Ishikawa (cell line): Measurements from ENCODE around the gene SCGB1C2.

Source experiments
- CEBPB ChIP-seq: IDR thresholded peaks from 2 replicates; pipeline ENCODE4 v1.6.1; 2012
- CREB1 ChIP-seq: IDR thresholded peaks from 2 replicates; pipeline ENCODE4 v1.6.1; 2012; ENCODE audit warnings: low read depth
- EGR1 ChIP-seq: IDR thresholded peaks from 2 replicates; pipeline ENCODE4 v1.6.1; 2012
- FOXM1 ChIP-seq: IDR thresholded peaks from 2 replicates; pipeline ENCODE4 v1.6.1; 2012; ENCODE audit warnings: low read depth, borderline replicate concordance
- NFIC ChIP-seq: IDR thresholded peaks from 2 replicates; pipeline ENCODE4 v1.6.1; 2012
- RAD21 ChIP-seq: IDR thresholded peaks from 2 replicates; pipeline ENCODE4 v1.6.1; 2012; ENCODE audit warnings: low read depth
- TAF1 ChIP-seq: IDR thresholded peaks from 2 replicates; pipeline ENCODE4 v1.6.1; 2012; ENCODE audit warnings: low read depth, mild to moderate bottlenecking
- TCF12 ChIP-seq: IDR thresholded peaks from 2 replicates; pipeline ENCODE4 v1.6.1; 2012; ENCODE audit warnings: low read depth
- TEAD4 ChIP-seq: IDR thresholded peaks from 2 replicates; pipeline ENCODE4 v1.6.1; 2012
- YY1 ChIP-seq: IDR thresholded peaks from 2 replicates; pipeline ENCODE4 v1.6.1; 2012; ENCODE audit warnings: low read depth
- ZBTB7A ChIP-seq: IDR thresholded peaks from 2 replicates; pipeline ENCODE4 v1.6.1; 2012; ENCODE audit warnings: low read depth
- TF ChIP-seq, protein P1 (sequence below): IDR thresholded peaks from 2 replicates; pipeline ENCODE4 v1.6.1; 2012; ENCODE audit warnings: low read depth, mild to moderate bottlenecking
- TF ChIP-seq, protein P2 (sequence below): IDR thresholded peaks from 2 replicates; pipeline ENCODE4 v1.6.1; 2012
- TF ChIP-seq, protein P3 (sequence below): IDR thresholded peaks from 2 replicates; pipeline ENCODE4 v1.6.1; 2012

SCGB1C2 gene

DNA sequence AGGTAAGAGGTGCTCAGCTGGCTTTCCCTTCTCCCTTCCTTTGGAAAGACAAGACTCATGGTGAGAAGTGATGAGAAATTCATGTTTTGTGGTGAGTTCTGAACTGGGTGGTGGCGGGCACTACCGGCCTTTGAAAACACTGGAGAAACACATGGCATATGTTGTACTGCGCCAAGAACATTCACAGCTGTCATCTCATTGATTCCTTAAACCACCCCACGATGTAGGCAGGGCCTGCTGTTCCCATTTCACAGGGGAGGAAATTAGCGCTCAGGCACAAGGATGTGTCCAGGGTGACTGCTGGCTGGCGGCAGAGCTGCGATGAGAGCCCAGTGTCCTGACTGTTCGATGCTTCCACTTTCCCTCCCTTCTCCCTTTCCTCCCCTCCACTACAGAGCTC lies 45.7 kb downstream of the SCGB1C2 start:
- TF ChIP-seq FOXM1, result no peak
- no peak for TF ChIP-seq YY1
- TF ChIP-seq, protein P1, sequence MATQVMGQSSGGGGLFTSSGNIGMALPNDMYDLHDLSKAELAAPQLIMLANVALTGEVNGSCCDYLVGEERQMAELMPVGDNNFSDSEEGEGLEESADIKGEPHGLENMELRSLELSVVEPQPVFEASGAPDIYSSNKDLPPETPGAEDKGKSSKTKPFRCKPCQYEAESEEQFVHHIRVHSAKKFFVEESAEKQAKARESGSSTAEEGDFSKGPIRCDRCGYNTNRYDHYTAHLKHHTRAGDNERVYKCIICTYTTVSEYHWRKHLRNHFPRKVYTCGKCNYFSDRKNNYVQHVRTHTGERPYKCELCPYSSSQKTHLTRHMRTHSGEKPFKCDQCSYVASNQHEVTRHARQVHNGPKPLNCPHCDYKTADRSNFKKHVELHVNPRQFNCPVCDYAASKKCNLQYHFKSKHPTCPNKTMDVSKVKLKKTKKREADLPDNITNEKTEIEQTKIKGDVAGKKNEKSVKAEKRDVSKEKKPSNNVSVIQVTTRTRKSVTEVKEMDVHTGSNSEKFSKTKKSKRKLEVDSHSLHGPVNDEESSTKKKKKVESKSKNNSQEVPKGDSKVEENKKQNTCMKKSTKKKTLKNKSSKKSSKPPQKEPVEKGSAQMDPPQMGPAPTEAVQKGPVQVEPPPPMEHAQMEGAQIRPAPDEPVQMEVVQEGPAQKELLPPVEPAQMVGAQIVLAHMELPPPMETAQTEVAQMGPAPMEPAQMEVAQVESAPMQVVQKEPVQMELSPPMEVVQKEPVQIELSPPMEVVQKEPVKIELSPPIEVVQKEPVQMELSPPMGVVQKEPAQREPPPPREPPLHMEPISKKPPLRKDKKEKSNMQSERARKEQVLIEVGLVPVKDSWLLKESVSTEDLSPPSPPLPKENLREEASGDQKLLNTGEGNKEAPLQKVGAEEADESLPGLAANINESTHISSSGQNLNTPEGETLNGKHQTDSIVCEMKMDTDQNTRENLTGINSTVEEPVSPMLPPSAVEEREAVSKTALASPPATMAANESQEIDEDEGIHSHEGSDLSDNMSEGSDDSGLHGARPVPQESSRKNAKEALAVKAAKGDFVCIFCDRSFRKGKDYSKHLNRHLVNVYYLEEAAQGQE, result no peak
- TF ChIP-seq RAD21, result no peak
- TF ChIP-seq, protein P2, sequence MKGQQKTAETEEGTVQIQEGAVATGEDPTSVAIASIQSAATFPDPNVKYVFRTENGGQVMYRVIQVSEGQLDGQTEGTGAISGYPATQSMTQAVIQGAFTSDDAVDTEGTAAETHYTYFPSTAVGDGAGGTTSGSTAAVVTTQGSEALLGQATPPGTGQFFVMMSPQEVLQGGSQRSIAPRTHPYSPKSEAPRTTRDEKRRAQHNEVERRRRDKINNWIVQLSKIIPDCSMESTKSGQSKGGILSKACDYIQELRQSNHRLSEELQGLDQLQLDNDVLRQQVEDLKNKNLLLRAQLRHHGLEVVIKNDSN, result no peak

DNA sequence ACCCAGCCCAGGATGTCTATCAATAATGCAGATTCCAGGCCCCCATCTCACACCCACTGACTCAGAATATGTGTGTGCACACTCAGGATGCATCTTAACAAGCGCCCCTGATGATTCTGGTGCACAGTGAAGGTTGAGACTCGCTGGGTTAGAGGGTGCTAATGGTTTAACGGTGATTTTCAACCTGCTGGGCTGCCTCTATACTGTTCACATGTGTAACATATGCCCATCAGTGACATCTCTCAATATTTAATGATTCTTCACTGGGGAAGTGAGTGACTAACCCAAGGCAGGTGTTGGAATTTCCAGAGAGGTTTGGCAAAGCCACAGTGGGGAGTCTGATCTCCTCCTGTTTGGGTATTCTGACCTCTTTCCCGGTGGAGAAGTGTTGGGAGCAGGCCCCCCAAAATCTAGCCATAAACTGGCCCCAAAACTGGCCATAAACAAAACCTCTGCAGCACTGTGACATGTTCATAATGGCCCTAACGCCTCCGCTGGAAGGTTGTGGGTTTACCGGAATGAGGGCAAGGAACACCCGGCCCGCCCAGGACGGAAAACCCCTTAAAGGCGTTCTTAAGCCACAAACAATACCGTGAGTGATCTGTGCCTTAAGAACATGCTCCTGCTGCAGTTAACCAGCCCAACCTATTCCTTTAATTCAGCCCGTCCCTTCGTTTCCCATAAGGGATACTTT lies 48.2 kb downstream of the SCGB1C2 start:
- TF ChIP-seq RAD21 (no peak), YY1 (no peak), NFIC (no peak), FOXM1 (no peak), EGR1 (no peak), TCF12 (no peak), ZBTB7A (no peak)
- TF ChIP-seq, protein P2, result no peak

DNA sequence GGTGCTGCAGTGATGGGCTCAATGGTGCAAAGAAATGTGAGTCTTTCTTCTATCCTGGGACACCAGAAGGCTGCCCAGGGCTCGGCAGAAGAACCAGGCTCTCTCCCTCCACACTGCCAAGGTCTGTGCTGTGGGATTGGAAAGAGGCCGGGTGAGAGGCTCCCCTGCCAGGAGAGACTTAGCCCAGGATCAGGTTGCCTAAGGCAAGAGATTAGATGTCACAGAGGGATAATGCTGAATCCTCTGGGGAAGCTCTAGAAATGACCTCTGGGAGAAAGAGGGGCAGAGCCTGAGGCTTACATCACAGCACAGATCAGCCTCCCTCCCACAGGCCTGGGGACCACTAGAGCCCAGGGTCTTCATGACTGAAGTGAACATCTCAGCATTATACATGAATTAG lies 49.8 kb downstream of the SCGB1C2 start:
- TF ChIP-seq TAF1 (no peak), EGR1 (no peak), CREB1 (no peak), TCF12 (no peak), CEBPB (no peak), TEAD4 (no peak), RAD21 (no peak), ZBTB7A (no peak), NFIC (no peak), FOXM1 (no peak)
- TF ChIP-seq, protein P2, result no peak
- TF ChIP-seq, protein P1, result no peak
- TF ChIP-seq, protein P3, sequence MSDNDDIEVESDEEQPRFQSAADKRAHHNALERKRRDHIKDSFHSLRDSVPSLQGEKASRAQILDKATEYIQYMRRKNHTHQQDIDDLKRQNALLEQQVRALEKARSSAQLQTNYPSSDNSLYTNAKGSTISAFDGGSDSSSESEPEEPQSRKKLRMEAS, result no peak
